GM21723 (cell line): ENCODE data around the gene ACOT13.
"Not testable (repeated sequence)": the region's sequence is repeated elsewhere in the genome, so short reads cannot be mapped to it uniquely, and the experiment has no call there.

ENCODE experiments used
- ATAC-seq: cut with Tn5 transposase; IDR thresholded peaks from one replicate; pipeline ENCODE4 v1.9.1; 2021; ENCODE audit warnings: mild to moderate bottlenecking, moderate library complexity; ENCODE audit not compliant: unreplicated experiment

Gene ACOT13

DNA sequence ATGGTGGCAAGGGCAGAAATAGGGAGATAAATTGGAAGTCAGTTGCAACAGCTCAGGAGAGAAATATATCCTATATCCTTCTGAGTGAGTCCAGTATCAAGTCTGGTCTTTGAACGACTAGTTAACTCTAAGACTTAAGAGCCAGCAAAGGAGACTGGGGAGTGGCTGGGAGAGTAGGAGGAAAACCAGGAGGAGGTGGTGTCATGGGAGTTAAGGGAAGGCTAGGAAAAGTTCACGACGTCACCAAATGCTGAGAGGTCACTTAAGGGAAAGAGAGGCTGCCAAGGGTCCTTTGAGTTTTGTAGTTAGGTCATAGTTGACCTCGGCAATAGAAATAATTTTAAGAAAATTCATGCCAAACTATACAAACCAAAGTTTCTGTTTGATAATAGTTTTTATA, 25.1 kb downstream of the ACOT13 start:
- ATAC-seq = no peak

DNA sequence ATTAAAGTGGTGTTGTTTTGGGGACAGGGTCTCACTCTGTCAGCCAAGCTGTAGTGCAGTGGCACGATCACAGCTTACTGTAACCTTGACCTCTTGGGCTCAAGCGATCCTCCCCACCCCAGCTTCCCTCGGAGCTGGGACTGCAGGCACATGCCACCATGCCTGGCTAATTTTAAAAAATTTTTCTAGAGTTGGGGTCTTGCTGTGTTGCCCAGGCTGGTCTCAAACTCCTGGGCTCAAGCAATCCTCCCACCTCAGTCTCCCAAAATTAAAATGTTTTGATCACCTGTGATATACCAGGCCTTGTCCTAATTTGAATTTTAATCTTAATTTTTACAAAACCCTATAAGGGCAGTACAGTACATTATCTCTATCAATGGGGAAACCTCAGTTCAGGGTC, 25.5 kb downstream of the ACOT13 start:
- ATAC-seq = no peak

DNA sequence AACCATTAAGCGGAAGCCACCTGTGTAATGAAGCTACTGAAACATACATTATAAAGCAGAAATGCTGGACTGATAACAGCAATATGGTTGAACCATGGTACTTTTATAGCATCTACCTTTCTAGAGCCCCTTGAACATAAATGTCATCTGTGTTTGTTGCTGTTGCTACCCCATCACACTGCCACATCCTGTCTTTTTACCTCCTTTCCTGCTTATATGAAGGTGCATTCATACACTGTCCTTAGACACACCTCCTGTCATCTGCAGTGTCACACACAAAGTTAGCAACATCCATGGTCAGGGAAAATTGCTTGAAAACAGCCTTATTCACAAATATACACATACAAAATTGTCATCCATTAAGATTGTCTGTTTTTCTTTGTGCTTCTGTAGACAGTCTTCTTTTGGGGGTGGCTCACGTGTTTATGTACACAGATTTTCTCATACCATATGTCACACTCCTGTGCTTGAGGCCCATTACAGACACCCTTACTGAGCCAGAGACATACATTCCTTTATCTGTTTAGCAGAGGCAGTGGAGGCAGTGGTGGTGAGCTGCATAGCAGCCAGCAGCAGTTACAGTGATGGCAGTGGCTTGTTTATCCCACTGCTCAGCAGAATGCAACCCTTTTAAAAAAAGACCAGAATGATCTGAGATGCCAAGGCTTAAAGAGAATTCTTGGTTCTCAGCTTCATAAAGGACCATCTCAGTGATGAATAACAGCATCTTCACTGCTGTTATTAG, 26.1 kb downstream of the ACOT13 start:
- ATAC-seq = no peak

DNA sequence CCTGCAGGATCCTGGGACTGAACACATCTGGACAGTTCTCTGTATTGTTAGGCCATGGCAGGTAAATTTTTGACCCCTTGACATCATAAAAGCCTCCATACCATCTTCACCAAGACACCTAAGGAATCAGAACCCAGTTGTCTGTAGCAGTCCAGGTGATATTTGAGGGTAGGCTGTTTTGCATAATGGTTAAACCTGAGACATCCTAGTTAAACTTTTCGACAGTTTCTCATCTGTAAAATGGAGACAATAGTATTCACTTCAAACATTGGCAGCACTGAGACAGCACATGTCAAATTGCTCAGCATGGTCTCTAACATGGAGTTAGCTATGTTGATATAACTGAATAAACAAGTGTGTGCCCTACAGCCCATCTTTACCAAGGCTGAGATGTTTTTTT, 27.3 kb downstream of the ACOT13 start:
- ATAC-seq = no peak

DNA sequence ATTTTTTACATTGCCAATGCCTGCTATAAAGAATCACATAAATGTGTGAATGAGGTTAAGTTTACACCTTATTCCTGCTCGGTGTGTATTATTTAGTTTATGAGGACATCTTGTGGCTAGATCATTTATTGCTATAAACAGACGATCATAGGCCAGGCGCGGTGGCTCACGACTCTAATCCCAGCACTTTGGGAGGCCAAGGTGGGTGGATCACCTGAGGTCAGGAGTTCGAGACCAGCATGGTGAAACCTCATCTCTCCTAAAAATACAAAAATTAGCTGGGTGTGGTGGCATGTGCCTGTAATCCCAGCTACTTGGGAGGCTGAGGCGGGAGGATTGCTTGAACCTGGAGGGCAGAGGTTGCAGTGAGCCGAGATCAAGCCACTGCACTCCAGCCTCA, 28.8 kb downstream of the ACOT13 start:
- peak; percentile 65 for ATAC-seq

DNA sequence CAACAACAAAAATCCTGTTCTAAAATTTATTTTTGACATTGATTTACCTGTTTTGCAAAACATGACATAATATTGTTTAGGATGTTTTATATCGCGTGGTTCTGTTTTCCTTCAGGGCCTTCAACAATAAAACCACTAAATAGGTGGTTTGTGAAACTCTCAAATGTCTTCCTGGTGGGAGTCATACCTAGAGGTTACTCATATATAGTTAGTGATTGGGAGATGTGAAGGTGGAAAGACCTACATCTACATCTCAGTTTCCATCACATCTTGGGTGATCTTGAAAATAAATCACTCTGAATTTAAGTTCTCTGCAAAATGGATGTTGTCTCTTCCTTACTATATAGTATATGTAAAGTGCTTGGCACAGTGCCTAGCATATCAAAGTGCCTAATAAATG, 29.2 kb downstream of the ACOT13 start:
- no peak for ATAC-seq

DNA sequence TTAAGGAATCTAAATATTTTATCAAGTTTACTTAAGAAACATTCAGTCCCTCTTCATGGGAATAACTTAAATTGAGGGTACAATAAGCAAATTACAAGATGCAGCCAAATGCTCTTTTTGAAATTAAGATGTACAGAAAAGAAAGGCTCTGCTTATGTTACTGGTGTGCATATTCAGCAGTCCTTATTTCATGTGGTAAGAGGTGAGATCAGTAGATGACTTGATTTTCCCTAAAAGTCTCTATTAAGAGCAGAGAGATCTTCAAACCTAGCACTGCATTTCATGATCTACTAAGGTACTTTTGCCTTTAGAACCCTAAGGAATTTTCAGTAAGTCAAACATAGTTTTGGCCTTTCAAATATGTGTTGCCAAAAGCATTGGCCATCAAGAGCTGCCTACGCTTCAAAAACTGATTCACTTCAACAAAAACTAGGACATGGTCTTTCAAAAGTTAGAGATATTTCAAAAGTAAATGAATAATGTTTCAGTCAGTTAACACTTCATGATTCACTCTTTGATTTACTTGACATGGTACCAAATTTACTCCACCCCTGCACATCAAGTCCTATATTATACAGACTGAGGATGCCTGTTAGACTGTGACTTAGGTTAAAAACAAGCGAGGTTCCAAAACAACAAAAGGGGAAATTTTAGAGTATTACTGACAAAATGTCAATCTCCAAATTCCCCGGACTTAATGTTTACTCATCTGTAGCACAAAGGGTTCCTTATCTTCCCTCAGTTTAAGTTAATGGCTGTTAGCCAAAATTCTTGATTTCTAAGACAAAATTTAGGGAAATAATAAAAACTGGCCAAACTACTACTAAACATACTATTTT, 32.9 kb downstream of the ACOT13 start:
- ATAC-seq = no peak

DNA sequence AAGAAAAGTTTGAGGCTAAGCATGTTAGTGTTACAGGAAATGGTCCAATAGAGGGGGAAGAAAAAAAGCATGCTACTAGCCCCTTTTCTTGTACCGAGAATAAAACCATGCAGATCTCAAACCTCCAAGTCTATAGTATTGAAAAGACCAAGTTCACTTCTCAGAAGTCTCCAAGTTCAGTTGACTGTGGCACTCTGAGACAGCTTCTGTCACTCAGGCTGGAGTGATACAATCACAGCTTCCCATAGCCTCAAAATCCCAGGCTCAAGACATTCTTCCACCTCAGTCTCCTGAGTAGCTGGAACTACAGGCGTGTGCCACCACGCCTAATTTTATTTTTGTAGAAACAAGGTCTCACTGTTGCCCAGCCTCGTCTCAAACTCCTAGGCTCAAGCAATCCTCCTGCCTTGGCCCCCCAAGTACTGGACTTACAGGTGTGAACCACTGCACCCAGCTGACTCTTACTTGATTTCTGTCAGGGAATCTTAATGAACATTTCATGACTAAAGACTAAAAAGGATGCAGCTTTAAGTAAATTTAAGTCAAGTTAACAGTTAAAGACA, 35.9 kb downstream of the ACOT13 start:
- no peak for ATAC-seq

DNA sequence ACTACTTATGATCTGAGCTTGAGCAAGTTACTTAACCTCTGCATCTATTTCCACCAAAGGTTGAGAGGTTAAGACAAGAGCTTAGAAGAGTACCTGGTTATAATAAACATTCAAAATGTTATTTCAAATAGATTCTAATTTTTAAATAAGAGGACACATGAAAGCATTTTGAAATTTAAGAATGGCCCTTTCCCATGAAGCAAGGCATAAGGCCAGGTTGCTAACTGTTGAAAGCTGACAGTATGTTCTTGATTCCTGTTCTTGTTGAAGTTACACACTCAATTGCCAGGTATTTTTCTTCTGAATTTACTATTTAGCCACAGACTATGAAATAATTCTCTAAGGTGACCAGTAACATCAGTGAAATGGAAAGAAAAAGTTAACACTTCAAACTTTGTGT, 37.6 kb downstream of the ACOT13 start:
- no peak for ATAC-seq

DNA sequence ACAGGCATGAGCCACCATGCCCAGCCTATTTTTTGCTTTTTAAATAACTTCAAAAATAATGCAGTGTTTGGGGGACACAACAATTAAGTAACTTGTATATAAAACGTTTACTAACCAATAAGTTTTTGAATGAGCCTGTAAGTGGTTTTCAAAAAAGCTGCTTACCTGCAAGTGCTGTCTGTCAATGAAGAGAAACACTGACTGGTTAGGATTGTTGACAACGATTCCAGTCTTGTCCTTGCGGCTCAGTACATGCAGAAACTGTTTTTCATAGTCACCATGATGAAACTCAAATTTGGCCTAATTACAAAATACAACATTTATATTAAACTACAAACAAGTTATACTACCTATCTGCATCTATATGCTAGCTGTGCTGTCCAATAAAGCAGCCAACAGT, 41.7 kb downstream of the ACOT13 start:
- no peak for ATAC-seq

DNA sequence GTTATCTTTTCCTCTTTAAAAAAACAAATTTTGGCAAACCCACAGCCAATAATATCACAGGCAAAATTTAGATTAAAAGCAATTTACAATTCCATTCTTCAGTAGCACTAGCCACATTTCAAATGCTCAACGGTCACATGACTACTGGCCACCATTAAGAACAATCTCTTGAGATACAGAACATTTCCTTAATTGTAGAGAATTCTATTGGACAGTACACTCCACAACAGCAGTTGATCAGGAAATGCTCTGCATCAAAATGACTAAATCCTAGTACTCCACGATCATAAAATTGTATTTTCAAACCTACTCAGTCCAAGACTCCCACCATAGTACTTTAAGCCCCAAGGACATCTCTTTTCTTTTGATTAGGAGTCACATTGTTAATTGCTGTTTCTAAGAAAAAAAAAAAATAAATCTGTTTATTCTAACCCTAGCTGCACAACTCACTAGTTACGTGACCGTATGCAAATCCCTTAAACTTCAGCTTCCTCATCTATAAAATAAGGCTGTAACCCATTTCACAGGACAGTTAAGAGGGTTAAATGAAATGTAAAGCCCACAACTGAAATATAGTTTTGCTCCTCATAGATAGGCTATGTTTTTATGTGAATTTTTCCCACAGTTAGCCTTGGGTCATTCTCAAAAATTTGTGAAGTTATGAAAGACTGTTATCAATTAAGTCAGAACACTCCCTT, 42.3 kb downstream of the ACOT13 start:
- ATAC-seq = no peak

DNA sequence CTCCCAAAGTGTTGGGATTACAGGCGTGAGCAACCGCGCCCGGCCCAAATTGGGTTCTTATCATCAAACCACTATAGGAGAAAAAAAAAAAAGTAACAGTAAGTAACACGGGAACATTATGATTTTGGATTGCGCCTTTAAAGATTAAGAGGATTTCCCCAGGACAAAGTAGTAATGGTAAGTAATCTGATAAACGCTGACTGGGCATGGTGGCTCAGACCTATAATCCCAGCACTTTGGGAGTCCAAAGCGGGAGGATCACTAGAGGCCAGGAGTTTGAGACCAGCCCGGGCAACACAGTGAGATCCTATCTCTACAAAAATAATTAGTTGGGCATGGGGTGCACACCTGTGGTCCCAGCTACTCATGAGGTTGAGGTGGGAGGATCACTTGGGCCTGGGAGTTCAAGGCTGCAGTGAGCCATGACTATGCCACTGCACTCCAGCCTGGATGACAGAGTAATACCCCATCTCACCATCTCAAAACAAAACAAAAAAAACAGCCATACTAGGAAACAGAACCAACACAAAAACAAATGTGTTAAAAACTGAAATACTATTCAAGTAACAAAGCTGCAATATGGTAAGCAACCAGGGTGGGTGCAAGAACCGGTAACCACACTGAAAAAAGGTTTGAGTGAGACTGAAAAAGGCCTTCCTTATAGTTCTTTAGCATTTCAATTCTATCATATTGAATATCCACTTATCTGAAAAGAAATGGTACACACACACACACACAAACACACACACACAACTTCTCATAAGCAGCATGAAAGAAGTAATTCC, 43.8 kb downstream of the ACOT13 start:
- no peak for ATAC-seq

DNA sequence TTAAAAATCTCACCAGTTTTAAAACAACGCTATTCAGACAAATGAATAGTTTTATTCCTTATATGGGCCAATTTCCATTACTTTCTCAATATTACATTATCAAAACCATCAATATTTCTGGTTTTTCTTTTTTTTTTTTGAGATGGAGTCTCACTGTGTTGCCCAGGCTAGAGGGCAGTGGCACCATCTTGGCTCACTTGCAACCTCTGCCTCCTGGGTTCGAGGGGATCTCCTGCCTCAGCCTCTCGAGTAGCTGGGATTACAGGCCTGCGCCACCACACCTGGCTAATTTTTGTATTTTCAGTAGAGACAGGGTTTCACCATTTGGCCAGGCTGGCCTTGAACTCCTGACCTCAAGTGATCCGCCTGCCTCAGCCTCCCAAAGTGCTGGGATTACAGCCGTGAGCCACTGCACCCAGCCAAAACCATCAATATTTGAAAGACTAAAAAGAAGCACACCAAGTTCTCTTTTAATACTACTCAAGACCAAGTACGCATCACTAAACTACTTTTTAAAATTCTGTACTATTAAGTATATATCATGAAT, 49.8 kb downstream of the ACOT13 start:
- ATAC-seq = not testable (repeated sequence)

DNA sequence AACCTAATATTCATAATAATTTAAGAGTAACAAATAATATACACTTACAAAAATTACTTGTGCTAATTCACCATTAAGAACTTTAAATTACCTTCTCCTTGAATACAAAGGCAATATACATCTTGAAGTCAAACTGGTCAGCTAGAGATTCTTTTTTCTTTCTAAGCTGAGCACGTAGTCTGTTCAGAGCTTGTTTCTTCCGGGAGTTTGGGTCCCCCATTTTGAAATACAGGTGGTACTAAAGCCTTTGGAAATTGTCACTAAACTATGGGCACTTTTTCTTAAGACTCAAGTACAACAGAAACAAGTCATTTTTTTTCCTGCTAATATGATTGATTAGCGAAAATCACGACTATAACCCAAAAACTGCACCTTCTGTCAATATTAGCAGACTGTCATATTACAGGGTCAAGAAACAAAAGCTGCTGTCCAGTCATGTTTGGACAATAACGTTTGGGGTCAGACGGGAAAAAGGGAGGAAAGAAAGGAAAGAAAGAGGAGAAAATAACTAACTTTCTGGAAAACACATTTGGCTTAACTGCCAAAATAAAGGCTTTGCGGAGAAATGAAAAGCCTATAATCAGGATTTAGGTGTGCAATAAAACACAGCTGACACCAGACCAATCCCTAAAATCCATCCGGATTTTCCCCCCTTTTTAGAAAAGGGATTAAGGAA, 51.7 kb downstream of the ACOT13 start:
- ATAC-seq = no peak

DNA sequence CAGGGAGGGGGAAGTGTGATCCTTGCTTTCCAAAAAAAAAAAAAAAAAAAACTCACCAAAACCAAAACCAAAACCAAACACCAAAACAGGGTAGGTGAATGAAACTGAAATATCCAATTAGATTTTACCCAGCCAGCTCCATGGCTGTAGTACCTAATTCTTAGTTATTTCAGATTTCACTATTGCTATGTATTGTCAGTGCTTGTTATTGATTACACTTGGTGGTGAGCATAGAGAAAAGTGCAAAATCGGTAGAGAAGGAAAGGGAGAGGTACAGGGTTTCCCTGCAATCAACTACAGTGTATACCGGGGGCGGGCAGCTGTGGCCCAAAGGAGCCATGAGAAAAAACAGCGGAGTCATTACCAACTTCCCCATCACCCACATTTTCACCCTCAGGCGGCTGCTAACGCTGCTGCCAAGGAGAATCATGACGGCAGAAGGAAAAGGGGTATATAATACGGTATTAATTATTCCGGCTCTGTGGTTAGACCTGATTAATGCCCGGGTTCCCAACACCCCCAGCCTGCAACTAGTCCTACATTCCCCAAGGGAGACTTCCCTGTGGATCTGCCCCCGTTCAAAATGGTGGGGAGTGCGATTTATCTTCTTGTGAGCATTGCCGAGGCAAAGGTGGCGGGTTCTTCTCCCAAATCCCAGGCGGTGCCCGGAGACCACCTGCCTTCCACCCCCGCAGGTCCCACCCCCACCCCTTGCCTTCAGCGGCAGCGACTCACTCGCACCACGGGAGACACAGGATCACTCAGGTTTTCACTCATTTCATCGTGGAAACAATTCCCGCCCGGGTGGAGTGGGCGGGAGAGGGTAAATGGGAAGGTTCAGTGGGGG, 52.5 kb downstream of the ACOT13 start, which contains the start of gene C6orf62:
C6orf62 (minus strand) TSS at position 30 of the 847 bp plus-strand sequence. CDS start 486 bp downstream, outside the sequence.
- ATAC-seq = peak; percentile 17

DNA sequence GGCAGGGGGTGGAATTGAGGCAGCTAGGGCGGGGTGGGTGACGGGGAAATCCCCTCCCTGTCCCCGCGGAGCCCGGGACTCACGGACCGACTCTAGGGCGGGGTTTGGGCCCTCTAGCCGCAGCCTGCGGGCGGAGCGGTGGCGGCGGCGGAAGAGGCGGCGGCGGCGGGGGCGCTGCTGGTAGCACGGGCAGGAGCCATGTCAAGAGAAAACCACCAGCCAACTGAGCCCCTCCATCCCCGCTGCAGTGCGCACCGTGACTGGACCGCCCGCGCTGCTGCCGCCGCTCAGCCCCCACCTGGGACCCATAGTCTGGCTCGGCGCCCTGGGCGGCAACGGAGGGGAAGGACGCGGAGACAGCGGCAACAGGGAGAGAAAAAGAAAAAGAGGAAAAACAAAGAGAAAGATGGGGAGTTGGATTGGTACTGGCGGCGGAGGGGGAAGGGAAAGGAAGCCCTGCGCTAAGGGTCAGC, 53.3 kb downstream of the ACOT13 start:
- peak; percentile 22 for ATAC-seq

DNA sequence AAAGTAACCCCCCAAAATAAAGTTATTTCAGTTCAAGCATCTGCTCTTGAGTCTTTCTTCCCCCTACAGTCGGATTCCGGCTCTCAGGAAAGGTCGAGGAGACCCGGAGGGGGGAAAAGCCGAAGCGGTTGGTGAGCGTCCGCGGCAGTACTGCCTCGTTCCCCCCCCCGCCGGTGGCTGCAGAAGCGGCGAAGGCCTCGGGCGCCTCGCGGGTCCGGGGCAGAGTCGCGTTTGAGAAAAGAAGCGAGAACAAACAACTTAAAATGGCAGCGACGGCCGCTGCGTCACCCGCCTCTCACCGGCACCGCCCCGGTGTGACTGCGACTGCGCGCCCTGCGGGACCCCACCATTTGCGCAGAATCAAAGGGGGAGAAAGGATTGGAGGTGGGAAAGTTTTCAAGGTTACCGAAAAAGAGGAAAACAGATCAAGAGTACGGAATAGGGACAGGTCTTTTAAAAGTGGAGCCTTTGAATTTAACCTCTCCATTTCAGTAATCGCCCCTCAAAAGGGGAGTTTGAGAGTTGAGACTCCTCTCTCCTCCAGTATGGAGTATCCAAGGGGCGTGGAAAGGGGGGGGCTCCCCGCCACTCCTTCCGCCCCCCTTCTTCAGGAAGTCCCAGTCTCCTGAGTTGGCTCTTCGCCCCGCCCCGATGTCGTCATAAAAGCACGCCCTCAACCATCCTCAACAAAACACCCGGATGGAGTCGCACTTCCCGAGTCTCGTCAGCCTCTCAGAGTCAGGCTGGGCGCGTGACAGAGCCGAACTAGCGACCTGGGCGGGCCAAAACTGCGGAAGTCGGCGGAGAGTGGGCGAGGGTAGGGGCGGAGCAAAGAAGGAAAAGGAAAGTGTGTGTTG, 54.0 kb downstream of the ACOT13 start:
- ATAC-seq = peak; percentile 91
